Measurements from ENCODE around the gene MR1. TPM values are rescaled to one million over a fixed set of nuclear protein-coding genes. Genes with fewer than 3 reads are reported as not detected.

The MR1 gene
- total RNA-seq, 1 experiment from 2014 or later, result 6.6 TPM

DNA sequence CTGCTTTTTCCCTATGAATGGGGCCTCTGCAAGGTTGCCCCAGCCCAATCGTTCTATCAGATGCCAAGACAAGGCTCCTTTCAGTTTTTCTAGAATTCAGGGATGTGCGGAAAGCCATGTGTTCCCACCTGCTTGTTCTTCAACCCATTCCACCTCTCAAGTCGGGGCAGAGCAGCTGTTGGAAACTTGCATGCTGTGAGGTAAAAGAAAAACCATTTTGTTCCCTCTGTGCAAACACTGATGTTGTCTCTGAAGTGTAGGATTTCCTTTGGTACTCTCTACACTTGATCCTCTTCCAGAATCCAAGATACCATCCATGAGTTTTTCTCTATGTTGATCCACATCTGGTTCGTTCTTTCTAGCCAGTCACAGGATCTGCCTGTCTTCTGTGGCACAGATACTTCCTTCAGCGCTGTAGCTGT is 62.0 kb downstream of the MR1 start:
- no peaks in the 10 kb centered on the region for H3K9me2 ChIP-seq (ENCODE audit: insufficient read depth)
- no peak for DNase-seq (ENCODE audit: low read depth, low spot score)
- H2AFZ ChIP-seq (ENCODE audit: low read depth, low read length, poor library complexity, severe bottlenecking), result no peak overlapping the region
- no peak overlapping the region for H3K9ac ChIP-seq (ENCODE audit: low read length)
- POLR2A ChIA-PET, result interaction anchor here (2.0 kb wide), 1 partner anchor 12 kb away, joined by 9 read pairs; no protein-coding TSS in a partner anchor
- TF ChIP-seq EZH2 (IDR thresholded peaks at IDR 0.05) (no peak), FOSL1 (IDR thresholded peaks at IDR 0.05; ENCODE audit: low read depth) (no peak), CBX3 (IDR thresholded peaks at IDR 0.05; ENCODE audit: low read depth) (no peak), POLR2AphosphoS5 (IDR thresholded peaks at IDR 0.05; ENCODE audit: low read depth, low read length) (no peak), CEBPB (IDR thresholded peaks at IDR 0.05; ENCODE audit: low read depth) (no peak), SP1 (IDR thresholded peaks at IDR 0.05; ENCODE audit: low read depth) (no peak), SIN3A (IDR thresholded peaks at IDR 0.05; ENCODE audit: low read depth) (no peak), ZBTB33 (IDR thresholded peaks at IDR 0.05; ENCODE audit: extremely low read depth, insufficient replicate concordance, low read length) (no peak), EGR1 (IDR thresholded peaks at IDR 0.05; ENCODE audit: low read depth) (no peak), YY1 (IDR thresholded peaks at IDR 0.05; ENCODE audit: extremely low read depth, insufficient replicate concordance, low read depth, low read length) (no peak), ELF1 (IDR thresholded peaks at IDR 0.05; ENCODE audit: borderline replicate concordance, low read depth) (no peak), ZFX (IDR thresholded peaks at IDR 0.05) (no peak), ZNF274 (IDR thresholded peaks at IDR 0.05; ENCODE audit: low read depth, low read length) (no peak), JUND (IDR thresholded peaks at IDR 0.05) (no peak), EZH2phosphoT487 (IDR thresholded peaks at IDR 0.05; ENCODE audit: borderline replicate concordance) (no peak), POLR2A (IDR thresholded peaks at IDR 0.05; ENCODE audit: borderline replicate concordance, extremely low read depth, insufficient read depth, insufficient read length) (no peak), SRF (IDR thresholded peaks at IDR 0.05; ENCODE audit: low read depth) (no peak)
- TF ChIP-seq, protein P1, sequence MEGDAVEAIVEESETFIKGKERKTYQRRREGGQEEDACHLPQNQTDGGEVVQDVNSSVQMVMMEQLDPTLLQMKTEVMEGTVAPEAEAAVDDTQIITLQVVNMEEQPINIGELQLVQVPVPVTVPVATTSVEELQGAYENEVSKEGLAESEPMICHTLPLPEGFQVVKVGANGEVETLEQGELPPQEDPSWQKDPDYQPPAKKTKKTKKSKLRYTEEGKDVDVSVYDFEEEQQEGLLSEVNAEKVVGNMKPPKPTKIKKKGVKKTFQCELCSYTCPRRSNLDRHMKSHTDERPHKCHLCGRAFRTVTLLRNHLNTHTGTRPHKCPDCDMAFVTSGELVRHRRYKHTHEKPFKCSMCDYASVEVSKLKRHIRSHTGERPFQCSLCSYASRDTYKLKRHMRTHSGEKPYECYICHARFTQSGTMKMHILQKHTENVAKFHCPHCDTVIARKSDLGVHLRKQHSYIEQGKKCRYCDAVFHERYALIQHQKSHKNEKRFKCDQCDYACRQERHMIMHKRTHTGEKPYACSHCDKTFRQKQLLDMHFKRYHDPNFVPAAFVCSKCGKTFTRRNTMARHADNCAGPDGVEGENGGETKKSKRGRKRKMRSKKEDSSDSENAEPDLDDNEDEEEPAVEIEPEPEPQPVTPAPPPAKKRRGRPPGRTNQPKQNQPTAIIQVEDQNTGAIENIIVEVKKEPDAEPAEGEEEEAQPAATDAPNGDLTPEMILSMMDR (IDR thresholded peaks at IDR 0.05 in 2 of 3, conservative IDR thresholded peaks at IDR 0.05 in 1 of 3; ENCODE audit: borderline replicate concordance in 1 of 3, insufficient read depth in 1 of 3, low read depth in 2 of 3, low read length in 2 of 3), result no peak
- H3K27me3 ChIP-seq (ENCODE audit: insufficient read depth, low read length), result no peaks in the 10 kb centered on the region
- RAD21 ChIA-PET (ENCODE audit: low non-redundant PET in 1 of 2, low total read pairs in 2 of 2, uncharacterized antibody in 2 of 2, unreplicated experiment in 2 of 2), result no interaction called here
- peaks cover 13% of the 10 kb centered on the region; the same call in 1 of the 2 replicates for H4K20me1 ChIP-seq (ENCODE audit: insufficient read depth)
- peaks cover 20 to 21% of the 10 kb centered on the region in 2 experiments for H3K4me1 ChIP-seq (ENCODE audit: control insufficient read depth in 1 of 2, insufficient read depth in 2 of 2, low read length in 2 of 2)
- ATAC-seq, result no peak
- no peaks in the 10 kb centered on the region for H3K9me3 ChIP-seq (ENCODE audit: control insufficient read depth in 1 of 2, insufficient read depth in 1 of 2, low read depth in 1 of 2, low read length in 2 of 2)
- no peak overlapping the region for H3K27ac ChIP-seq (ENCODE audit: low read depth, low read length)
- CTCF ChIA-PET, result interaction anchor here (1.0 to 1.5 kb wide), 2 partner anchors 12 to 45 kb away, joined by 3 to 4 read pairs; no protein-coding TSS in a partner anchor
- no TSS peak for BruUV-seq (replicated peaks)
- no peak overlapping the region for H3K4me3 ChIP-seq (replicated peaks in 1 of 2; ENCODE audit: low read depth in 1 of 2, low read length in 2 of 2)
- H3K79me2 ChIP-seq (ENCODE audit: insufficient read depth, low read length), result peaks cover 22% of the 10 kb centered on the region
- H3K36me3 ChIP-seq (ENCODE audit: control insufficient read depth in 1 of 2, insufficient read depth in 2 of 2, low read length in 2 of 2), result peaks cover 0 to 3% of the 10 kb centered on the region in 2 experiments; a peak in 1 of 4 replicates
- no peak overlapping the region for H3K4me2 ChIP-seq (ENCODE audit: low read length)
- intact Hi-C loops (cut with micrococcal nuclease), result no loop called here

Data from HCT116 (cell line).